HG03175 (cell line): Measurements from ENCODE around the gene GFRA1.

Source experiments
- ATAC-seq: cut with Tn5 transposase; IDR thresholded peaks from one replicate; pipeline ENCODE4 v1.9.1; 2021; ENCODE audit warnings: mild to moderate bottlenecking, moderate library complexity; ENCODE audit not compliant: unreplicated experiment

Gene GFRA1

DNA sequence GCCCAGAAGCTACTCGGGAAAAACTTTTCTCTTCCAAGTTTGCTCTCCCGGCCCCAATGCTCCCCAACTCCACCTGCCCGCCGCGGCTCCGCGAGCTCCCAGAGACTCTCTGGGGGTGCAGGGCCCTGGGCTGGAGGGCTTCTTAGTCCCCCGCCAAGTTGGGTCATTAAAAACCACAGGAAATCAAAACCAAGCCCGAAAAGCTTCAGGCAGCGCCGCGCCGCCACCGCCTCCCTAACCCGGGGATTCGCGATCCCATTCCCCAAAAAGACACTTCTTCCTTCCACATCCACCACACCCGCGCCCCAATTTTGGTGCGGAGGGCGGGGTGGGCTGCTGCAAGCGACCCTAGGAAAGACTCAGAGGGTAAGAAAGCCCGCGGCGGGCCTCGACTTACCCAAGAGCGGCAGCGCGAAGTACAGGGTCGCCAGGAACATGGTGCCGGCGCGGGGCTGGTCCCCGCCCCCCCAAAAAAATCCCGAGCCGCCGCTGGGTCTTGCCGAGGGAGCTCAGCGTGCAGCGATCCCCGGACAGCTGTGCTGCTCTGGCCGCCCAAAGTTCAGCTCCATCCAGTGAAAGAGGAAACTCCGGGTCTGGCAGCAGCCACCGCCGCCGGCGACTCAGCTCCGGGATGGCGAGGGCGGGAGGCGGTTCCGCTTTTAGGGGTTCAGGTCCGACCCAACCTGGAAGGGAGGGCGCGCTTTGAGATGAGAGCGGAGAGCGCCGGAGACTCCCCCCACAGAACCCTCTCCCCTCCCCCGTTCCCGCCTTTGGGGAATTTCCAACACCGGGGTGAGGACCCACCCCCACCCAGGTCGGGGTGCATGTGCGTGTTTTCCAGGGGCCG lies 1.2 kb downstream of the GFRA1 start:
- no peak for ATAC-seq

DNA sequence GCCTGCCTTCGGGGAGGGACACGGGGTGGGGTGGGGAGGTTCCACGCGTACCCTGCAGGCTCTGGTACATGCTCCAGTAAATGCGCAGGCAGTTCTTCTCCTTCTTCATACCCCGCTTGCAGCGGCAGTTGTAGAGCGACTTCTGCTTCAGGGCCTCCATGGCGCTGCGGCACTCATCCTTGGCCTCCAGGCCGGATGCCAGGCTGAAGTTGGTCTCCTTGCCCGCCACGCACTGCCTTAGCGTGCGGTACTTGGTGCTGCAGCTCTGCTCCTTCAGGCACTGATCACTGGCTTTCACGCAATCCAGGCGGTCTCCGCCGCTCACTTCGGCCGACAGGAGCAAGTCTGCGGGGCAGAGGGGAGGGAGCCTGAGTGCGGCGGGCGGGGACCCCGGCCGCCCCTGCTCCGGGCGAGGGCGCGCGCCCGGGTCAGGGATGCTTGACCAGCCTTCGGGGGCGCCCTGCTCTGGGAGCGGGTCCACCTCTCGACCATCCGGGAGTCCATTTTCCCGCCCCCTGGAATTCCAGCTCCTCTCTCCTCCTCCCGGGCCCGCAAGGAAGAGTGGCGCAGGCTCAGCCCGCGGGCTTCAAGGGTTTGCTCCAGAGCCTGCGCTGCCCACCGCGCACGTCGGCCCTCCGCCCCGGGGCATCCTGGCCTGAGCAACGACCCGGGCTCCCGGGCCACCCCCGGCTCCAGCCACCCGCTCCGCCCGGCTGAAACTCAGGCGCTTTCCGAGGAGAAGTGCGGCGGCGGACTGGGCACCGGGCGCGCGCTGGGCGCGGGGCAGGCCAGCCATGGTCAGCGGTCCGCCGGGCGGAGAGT lies 2.0 kb downstream of the GFRA1 start:
- no peak for ATAC-seq

DNA sequence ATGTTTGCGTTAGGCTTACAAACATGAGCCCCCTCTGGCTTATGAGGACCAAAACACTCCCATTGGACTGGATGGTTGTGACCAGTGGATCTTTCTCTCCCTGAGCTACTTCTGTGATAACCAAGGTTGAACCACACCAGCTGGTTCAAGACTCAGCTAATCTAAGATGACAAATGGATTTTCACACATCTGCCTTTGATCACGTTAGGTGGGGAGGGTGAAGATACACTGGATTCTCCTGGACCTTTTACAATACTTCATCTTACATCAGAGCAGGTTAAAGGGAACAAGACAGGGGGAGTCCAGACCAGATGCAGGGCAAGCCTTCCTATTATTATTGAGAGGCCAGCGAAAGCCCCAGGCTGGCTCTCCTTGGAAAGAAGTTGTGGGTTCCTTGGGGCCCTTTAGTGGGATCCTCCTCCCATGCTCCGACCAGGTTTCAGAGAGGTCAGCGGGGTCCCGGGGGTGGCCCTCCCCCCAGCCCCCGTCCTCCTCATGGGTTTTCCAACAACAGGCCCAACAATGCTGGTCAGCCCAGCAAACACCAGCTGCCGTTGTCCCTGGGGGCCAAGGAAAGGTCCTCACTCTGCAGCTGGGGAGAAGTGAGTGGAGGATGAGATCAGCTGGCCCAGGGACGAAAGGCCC lies 2.8 kb downstream of the GFRA1 start:
- ATAC-seq, result no peak

DNA sequence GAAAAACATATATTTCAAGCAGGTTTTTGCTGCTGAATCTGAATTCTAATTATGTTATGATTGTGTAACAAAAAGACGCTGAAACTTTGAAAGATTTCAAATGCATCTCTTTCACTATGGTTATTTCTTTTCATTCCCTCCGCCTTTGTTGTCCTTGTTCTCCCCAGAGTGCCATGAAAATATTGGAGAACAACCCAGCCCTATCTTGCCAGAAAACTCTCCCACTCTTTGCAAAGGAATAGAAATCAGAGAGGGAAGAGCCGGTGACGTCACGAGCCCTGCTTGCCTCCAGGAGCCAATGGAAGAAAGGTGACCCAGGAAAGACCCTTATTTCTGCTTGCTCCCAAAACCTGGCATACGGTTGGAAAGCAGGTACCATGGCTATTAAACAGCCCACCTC lies 3.4 kb downstream of the GFRA1 start:
- no peak for ATAC-seq

DNA sequence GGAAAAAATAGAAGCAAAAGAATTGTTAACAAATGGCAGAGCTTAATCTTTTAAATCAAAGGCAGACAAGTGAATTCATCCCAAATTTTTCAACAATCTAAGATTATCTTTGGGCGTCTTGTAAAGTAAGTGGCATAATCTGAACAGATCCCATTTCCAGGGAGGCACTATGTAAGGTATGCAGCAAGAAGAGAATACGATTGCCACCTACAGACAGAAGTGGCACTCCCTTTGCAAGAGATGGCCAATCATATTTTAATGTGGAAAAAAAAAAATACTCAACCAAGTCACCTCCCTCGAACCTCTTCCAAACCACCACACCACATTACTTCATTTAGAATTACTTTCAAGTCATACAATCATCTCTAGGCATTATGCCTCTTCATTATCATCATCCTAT lies 4.0 kb downstream of the GFRA1 start:
- ATAC-seq, result no peak

DNA sequence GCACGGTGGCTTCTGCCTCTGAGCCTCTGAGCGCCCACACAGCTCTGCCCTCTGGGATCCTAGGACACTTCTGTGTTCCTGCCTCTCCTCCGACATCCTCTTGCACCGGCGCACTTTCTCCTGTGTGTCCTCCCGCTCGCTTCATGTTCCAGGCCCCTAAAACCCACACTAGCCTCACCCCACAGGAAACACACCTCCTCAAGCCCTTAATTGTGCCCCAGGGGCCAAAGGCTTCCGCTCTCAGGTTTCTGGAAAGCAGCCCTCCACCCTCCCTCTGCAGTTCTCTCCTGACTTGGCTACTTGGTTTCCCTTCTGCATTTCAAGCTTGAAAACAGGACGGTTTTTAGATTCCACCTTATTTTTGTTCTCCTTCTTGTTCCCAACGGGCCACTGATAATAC lies 7.3 kb downstream of the GFRA1 start:
- no peak for ATAC-seq

DNA sequence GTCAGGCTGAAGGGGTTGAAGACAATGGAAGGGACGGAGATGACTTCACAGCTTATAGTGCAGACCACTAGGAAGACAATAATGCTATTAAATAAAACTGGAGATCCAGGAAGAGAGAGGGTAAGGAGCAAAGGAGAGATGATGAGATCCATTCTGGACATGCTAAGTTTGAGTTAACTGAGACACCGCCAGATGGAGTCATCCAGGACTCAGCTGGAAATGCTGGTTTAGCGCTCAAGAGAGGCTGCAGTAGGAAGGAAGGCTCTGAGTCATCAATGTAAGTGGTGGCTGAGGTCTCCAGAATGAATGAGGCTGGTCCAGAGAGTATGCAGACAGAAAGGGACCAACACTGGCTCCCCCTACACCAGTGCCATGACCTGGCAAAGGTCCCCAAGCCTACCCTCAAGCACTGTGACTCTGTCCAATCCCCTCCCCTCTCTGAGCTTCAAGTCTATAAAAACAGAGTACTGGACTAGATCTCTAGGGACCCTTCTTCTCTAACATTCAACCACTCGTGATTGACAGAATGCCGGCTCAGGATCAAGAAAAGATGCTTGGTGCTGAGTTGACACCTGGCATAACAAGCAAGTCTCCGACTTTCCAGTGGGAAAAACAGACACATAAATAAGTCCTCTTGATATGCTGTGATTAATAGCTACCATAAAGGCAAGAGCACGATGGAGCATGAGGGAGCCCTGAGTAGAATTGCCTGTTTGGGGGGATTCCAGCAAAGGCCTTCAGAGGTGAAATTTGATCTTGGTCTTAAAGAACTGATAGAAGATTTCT lies 8.9 kb downstream of the GFRA1 start:
- no peak for ATAC-seq

DNA sequence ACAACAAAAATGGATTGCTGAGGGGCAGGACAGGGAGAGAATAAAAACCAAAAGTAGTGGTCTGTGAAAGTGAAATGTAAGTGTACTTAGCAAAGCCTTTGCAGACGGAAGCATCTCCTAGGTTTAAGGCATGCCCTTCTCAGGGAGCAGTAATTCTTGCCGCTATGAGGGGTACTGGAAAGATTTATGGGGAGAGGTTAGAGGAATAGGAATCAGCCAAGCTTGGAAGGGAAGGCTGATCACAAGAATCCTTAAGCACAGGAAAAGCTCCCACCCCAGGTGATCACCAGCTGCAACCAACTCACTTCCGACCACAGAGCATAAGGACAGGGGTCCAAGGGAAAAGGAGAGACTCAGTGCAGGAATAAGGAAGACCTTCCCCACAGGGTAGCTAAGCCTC lies 10.3 kb downstream of the GFRA1 start:
- no peak for ATAC-seq

DNA sequence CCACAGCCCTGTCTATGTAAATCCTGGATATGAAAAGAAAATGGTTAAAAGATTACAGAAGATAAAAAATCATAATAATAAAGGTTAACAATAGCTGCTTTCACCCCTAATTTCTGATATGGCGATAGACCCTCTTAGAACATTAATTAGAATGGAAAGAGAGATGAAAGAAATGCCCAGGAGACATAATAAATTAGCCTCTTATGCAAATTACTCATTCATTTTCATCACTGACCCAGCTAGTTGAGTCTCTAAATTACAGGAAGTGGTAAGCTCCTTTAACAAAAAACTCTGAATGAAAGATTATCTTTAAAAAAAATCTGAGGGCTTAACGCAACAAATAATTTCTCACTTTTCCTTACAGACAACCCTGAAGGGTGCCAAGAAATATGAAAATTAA lies 12.4 kb downstream of the GFRA1 start:
- no peak for ATAC-seq

DNA sequence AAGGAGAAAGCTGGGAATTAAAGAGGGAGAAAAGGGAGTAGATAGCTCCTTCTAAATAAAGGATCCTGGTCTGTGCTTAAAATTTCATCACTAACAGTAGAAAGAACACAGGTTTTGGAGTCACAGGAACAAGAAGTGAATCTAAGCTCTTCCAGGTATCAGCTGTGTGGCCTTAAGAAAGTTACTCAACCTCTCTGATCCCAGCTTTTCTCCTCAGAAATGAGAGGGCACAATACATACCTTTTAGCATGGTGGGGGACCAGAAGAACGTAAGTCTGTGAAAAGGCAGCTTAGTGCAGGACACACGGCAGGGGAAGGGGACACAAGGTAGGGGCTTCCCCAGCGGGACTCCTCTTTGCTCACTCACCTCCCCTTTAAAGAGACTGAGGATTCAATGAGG lies 13.4 kb downstream of the GFRA1 start:
- no peak for ATAC-seq

DNA sequence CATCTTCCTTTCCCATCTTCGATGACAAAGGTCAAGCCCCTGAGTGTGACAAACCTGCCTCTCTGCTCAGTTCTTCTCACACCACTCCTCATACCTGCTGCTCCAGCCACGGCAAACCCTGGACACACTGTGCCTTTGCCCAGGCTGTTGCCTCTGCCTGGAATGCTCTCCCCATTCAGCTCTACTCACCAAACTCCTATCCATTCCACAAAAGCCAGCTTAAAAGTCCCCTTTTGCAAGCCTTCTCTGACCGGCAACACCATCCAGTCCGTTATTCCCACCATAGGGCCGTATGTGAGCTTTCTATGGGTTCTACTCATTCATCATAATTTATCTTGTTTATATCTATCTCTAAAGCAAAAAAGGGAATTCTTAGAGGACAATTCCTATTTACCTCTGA lies 15.2 kb downstream of the GFRA1 start:
- no peak for ATAC-seq

DNA sequence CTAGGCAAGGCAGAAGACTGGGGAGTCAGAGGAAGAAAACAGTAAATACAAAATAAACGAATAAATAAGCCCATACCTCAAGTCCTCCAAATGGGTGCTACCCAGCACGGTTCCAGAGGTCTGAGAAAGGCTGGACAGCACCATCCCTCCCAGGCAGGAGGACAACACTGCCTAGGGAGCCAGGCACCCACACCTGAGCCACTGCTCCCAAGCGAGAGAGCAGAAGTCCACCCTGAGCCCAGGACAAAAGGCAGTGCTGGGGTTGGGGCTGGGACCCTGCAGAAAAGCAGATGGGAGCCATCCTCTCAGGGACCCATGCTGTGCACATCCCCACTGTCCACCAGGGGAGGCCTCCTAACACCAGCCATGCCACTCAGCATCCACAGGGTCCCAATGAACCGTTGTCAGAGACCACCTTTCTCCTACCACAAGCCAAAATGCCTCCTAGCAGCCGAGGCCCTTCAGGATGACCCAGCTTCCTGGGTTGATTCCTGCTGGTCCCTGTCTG lies 16.2 kb downstream of the GFRA1 start:
- ATAC-seq, result no peak

DNA sequence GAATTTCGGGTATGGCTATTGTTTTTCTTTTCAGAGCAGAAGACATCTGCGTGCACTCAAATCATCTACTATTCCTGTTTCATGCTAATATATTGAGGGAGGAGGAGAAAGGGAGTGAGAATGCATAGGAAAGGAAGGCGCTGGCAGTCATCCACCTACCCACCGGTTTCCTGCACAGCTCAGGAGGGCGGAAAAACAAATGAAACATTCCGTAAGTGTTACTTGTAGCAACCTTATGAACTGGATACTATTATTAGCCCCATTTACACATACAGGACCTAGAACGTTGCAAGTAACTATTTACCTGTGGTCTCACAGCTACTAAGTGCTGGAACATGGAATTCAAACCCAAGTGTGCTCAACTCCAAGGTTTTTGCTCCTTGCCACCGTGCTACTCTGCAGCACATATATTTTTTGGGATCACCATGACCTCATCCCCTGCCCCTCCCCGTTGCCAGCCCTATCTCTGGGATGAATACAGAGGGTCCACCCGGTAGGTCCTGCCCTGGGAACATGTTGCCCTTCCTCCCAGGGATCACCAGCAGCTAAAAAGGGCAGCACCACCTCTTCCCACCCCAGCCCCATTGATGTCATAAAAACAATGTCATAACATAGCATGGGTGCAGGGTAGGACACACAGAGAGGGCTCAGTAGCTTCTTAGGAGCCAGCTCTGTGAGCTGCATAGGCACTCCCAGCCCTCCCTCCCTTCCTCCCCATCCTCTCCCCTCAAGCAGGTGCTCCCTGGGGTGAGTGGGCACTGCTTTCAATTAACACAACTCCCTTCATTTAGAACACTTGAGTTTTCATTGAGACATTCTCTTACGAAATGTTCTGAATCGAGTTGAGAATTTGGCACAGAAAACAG lies 16.9 kb downstream of the GFRA1 start:
- ATAC-seq, result no peak

DNA sequence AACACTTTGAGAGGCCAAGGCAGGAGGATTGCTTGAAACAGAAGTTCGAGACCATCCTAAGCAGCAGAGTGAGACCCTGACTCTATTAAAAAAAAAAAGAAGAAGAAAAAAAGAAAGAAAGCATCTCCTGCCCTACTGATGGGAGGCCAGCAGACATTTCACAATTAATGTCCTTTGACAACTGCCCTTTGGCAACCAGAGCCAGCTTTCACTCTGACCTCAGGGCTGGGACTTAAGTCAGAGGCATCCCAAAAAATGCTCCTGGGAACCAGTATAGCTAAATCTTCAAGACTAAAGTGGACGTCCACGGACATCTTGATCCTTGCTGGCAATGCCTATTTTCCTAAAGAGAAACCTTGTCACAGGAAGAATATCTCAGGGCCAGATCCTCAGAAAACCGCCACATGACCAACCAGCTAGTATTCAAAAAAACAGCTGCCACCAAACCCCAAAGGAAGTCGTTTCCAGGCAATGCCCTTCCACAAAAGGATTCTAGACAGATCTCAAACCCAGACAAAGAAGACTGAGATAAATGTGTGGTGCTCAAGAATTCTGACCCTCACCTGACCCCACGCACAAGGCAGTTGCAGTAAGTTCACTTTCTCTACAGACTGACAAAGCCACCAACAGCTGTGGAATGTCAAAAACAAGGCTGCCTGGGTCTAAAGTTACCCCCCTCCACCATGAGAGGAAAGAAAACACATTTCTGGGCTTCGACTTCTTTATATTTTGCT lies 18.4 kb downstream of the GFRA1 start:
- ATAC-seq, result no peak

DNA sequence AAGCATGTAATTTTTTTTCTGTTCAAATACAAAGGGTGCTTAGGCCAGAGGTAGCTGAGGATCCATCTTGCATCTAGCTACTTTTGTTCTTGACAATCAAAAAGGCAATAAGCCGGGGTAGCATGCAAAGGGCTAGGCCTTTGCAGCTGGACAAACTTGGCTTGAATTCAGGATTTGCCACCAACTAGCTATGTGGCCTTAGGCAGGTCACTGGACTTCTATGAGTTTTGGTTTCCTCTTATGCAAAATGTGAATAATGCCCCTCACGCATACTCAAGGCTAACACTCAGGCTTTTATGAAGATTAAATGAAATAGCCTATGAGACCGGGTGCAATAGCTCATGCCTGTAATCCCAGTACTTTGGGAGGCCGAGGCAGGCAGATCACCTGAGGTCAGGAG lies 19.3 kb downstream of the GFRA1 start:
- ATAC-seq, result no peak

DNA sequence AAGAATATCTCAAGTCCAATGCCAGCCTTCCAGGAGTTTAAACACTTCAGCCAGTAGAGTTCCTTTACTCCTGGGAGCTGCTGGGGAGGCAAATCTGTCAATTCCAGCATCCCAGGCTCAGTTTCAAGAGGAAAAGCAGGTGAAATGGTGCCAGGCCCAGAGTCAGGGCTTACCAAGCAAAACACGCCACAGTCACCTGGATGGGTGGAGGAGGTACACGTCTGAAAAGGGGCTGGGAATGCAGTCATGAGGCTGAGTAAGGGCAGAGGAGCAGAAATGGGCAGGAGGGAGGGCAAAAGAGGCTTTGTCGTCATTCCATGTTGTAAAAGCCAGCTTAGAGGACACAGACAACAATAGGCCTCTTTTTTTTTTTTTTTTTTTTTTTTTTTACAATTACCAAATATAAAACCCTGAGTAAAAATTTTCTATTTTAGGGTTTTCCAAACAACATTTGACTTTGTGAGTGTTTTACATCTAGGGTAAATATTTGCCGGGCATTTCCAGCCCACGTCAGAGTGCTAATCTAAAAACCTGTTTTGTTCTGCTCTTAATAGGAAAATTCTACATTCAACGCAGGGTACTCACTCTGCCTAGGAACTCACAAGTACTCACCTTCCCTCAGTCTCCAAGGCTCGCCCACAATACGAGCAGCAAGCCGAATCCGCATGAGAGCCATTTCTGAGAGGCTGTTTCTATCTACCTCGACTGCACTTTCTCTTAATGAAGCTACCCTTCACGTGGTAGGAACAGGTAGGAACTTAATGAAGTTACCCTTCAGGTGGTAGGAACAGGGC lies 21.2 kb downstream of the GFRA1 start:
- no peak for ATAC-seq

DNA sequence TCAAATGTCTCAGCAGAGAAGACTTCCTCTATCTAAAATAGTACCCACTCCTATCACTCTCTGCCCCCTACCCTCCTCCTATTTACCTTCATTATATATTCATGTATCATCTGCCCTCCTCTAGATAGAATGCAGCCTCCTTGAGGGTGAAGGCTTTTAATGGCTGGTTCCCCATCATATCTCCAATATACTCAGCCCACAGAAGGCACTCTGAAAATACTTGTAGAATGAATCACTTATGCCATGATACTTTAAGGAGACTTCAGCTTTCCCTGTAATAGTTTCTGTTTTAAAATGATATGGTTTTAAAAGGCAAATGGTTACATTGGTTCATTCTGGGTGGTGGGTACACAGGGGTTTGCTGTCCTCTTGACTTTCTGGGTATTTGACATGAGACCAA lies 25.3 kb downstream of the GFRA1 start:
- no peak for ATAC-seq

DNA sequence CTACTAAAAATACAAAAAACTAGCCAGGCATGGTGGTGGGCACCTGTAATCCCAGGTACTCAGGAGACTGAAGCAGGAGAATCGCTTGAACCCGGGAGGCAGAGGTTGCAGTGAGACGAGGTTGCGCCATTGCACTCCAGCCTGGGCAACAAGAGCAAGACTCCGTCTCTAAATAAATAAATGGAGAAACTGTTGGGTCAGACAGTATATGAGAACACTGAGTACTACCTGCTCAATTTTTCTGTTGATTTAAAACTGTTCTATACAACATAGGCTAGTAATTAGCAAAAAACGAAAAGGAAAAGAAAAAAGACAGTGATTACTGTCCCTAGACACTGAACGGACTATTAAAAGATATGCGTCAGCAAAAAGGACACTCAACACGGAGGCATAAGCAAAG lies 26.7 kb downstream of the GFRA1 start:
- no peak for ATAC-seq
